ENCODE measurements around the gene HSPH1.

HSPH1 gene

DNA sequence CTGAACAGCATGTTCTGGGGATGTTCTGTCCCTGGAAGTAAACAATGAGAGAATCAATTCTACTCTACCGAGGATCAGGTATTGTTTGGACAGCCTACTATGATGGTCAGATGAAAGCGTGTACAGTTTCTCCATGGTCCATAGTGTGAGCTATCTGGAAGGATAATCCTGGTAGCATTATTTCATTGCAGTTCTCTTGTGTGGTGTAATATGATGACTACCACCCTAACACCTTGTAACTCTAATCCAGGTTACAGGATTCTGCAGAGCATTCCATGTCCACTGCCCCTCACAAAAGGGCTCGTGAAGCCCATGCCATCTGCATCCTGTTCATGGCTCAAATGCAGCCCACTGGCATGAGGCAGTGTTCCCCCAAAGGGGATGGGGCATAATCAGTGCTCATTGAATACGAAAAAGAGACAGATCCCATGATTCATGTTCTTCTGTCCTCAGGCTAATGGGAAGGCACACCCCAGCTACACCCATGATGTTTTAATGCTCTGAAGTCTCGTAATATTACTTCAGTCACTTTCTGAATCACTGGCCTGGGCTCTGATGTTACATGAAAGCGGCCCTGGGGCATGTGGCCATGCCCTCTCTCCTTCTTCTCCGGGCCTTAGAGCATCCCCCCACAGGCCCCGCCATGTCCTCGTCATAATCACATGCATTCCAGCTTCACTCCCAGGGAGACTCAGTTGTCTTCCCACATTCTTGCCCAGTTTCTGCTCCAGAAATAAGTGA lies 68.4 kb downstream of the HSPH1 start:
- no peak for DNase-seq

- DNase-seq: no peak
These were observed 69.1 kb downstream of the HSPH1 start for GRCh38 chr13:31092646-31093045.

- no peak for DNase-seq
These were observed 70.6 kb downstream of the HSPH1 start for GRCh38 chr13:31090961-31091624.

- no peak for DNase-seq
These were observed 71.6 kb downstream of the HSPH1 start for GRCh38 chr13:31090096-31090495.

GRCh38 chr13:31089649-31090048 lies 72.1 kb downstream of the HSPH1 start:
- DNase-seq: no peak

GRCh38 chr13:31088826-31089420 lies 72.8 kb downstream of the HSPH1 start:
- no peak for DNase-seq
